Activated CD4-positive, alpha-beta T cell treated with anti-CD3 and anti-CD28 coated beads, Interleukin-2, amount 50 U/mL, for 48 hours (primary cell): ENCODE measurements around the gene CDS1.
"Not testable (repeated sequence)": the region's sequence is repeated elsewhere in the genome, so short reads cannot be mapped to it uniquely, and the experiment has no call there.

Experiments used
- DNase-seq, 2 experiments: peaks; one replicate each; pipeline ENCODE4 v3.0.0-alpha.2; 2020

CDS1 gene

GRCh38 chr4:84677995-84678394, 95.1 kb downstream of the CDS1 start:
- no peak for DNase-seq

- no peak for DNase-seq
Observed at GRCh38 chr4:84678976-84679744, 96.2 kb downstream of the CDS1 start.

GRCh38 chr4:84680956-84681355, 98.0 kb downstream of the CDS1 start:
- no peak for DNase-seq

- DNase-seq: no peak
Observed at GRCh38 chr4:84681486-84682274, 98.8 kb downstream of the CDS1 start.

GRCh38 chr4:84682661-84683060, 99.7 kb downstream of the CDS1 start:
- DNase-seq: not testable (repeated sequence)

GRCh38 chr4:84683064-84683850, 100.3 kb downstream of the CDS1 start:
- no peak for DNase-seq

- DNase-seq: no peak
Observed at GRCh38 chr4:84684361-84684760, 101.4 kb downstream of the CDS1 start.

GRCh38 chr4:84685105-84685504, 102.2 kb downstream of the CDS1 start:
- DNase-seq: no peak

GRCh38 chr4:84688605-84689004, 105.7 kb downstream of the CDS1 start:
- DNase-seq: no peak

- no peak for DNase-seq
Observed at GRCh38 chr4:84689197-84689596, 106.3 kb downstream of the CDS1 start.

- no peak for DNase-seq
Observed at GRCh38 chr4:84690481-84690880, 107.6 kb downstream of the CDS1 start.

- no peak for DNase-seq
Observed at GRCh38 chr4:84691170-84691691, 108.3 kb downstream of the CDS1 start.

GRCh38 chr4:84691800-84692199, 108.9 kb downstream of the CDS1 start:
- no peak for DNase-seq

GRCh38 chr4:84697159-84697558, 114.2 kb downstream of the CDS1 start:
- no peak for DNase-seq

GRCh38 chr4:84697615-84698201, 114.8 kb downstream of the CDS1 start:
- no peak for DNase-seq

GRCh38 chr4:84699001-84699671, 116.2 kb downstream of the CDS1 start:
- no peak for DNase-seq
